HG02763 (cell line): Measurements from ENCODE around the gene ABCB8.
"Not testable (repeated sequence)": the region's sequence is repeated elsewhere in the genome, so short reads cannot be mapped to it uniquely, and the experiment has no call there.

Experiments
- ATAC-seq: cut with Tn5 transposase; IDR thresholded peaks from one replicate; pipeline ENCODE4 v1.9.1; 2021; ENCODE audit warnings: mild to moderate bottlenecking, moderate library complexity; ENCODE audit not compliant: unreplicated experiment

The ABCB8 gene

GRCh38 chr7:151013733-151014497 lies 14.3 kb upstream of the ABCB8 start:
- ATAC-seq, result no peak

GRCh38 chr7:151014950-151015349 lies 13.3 kb upstream of the ABCB8 start:
- no peak for ATAC-seq

- no peak for ATAC-seq
Measured at GRCh38 chr7:151015967-151016366, 12.3 kb upstream of the ABCB8 start.

- no peak for ATAC-seq
Measured at GRCh38 chr7:151016505-151016904, 11.7 kb upstream of the ABCB8 start.

DNA sequence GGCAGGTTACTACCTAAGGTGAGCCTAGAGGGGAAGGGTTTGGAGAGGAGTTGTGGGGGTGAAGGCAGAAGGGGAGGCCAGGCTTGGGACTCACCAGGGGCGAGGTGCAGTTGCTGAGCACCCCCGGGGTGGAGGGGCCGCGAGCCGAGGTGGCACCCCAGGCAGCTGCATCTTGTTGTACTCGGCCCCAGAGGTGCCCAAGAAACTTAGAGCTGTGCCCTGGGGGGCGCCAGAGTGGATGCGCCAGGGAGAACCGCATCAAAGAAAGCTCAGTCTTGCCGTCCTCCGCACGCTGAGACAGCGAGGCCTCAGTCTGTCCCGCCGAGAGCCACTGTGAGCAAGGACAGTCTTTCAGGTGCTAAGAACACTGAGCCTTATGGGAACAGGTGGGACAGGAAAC lies 11.3 kb upstream of the ABCB8 start:
- ATAC-seq, result no peak

- no peak for ATAC-seq
Measured at GRCh38 chr7:151017370-151017952, 10.8 kb upstream of the ABCB8 start.

- ATAC-seq, result no peak
Measured at GRCh38 chr7:151017953-151018420, 10.3 kb upstream of the ABCB8 start.

GRCh38 chr7:151018421-151019129 lies 9.7 kb upstream of the ABCB8 start:
- ATAC-seq, result no peak

- ATAC-seq, result no peak
Measured at GRCh38 chr7:151019130-151019447, 9.2 kb upstream of the ABCB8 start.

GRCh38 chr7:151020231-151020630 lies 8.0 kb upstream of the ABCB8 start:
- no peak for ATAC-seq

GRCh38 chr7:151023232-151023631 lies 5.0 kb upstream of the ABCB8 start:
- ATAC-seq, result no peak

DNA sequence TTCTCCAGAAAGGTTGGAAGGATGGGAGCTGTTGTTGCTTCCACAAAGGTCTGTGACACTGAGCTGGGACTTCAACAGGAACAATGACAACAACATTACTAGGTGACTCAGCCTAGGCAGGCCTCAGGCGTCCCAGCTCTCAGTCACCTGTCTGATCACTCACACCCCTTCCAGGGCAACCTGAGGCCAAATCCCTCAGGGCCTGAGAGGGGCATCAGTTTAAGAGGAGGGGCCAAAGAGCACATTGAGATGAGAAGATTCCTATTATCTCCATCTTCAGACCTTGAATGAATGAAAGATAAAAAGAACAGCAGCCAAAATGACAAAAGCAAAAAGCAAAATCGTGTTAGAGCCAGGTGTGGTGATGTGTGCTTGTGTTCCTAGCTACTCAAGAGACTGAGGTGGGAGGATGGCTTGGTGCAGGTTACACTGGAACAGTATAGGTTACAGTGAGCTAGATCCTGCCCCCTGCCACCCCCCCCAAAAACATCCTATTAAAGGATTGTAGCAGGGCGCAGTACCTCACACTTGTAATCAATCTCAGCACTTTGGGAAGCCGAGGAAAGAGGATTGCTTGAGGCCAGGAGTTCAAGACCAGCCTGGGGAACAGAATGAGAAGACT lies 3.7 kb upstream of the ABCB8 start, which contains the start of gene ATG9B:
Gene ATG9B, minus strand, starts transcription at position 60 of the 622 bp plus-strand sequence. CDS start 71 bp downstream, outside the sequence.
- no peak for ATAC-seq

- no peak for ATAC-seq
Measured at GRCh38 chr7:151025924-151026671, 2.2 kb upstream of the ABCB8 start.

GRCh38 chr7:151026771-151027727 lies 1.2 kb upstream of the ABCB8 start:
- ATAC-seq, result not testable (repeated sequence)

GRCh38 chr7:151027728-151028130 lies 521 bp upstream of the ABCB8 start:
- ATAC-seq, result not testable (repeated sequence)

GRCh38 chr7:151028948-151029501 lies 775 bp downstream of the ABCB8 start:
- ATAC-seq, result no peak

DNA sequence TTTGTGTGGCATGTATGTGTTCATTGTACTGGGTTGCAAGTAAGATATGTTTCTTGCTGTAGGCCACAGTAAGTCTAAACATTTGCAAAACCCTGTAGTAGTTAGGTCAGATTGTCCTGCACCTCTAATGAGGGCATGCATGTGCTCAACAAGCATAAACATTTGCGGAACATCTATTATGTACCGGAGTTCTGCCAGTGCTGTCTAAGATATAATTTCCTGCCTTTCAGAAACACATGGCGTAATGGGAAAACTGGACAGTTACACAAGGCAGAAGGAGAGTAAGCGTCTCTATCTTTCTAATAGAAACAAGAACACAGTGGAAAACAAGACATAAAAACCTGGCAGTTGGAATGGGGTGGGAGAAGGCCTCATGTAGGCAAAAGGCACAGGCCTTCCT lies 2.8 kb downstream of the ABCB8 start:
- ATAC-seq, result no peak

- ATAC-seq, result no peak
Measured at GRCh38 chr7:151032936-151033863, 5.0 kb downstream of the ABCB8 start.
